WERI-Rb-1 (cell line): Measurements from ENCODE around the gene MAP3K4.

Experiments
- DNase-seq: peaks from one replicate; pipeline ENCODE4 v3.0.0-alpha.2; 2020
- H3K27ac ChIP-seq: fragments of 250-450 bp; sonication (Bioruptor Pico); 2 replicates; pipeline ENCODE4 v1.5.1; 2020; ENCODE audit warnings: mild to moderate bottlenecking, moderate library complexity
- H3K27me3 ChIP-seq: fragments of 250-450 bp; sonication (Bioruptor Pico); 2 replicates; pipeline ENCODE4 v1.5.1; 2021; ENCODE audit warnings: mild to moderate bottlenecking, low read depth, moderate library complexity; ENCODE audit not compliant: insufficient read depth, severe bottlenecking
- H3K36me3 ChIP-seq: fragments of 250-450 bp; sonication (Bioruptor Pico); 2 replicates; pipeline ENCODE4 v1.5.1; 2020; ENCODE audit warnings: mild to moderate bottlenecking, moderate library complexity
- H3K4me3 ChIP-seq: 2 replicates; pipeline ENCODE4 v1.5.1; 2011; ENCODE audit warnings: low read depth, mild to moderate bottlenecking, control low read depth, low read length
- H3K9me3 ChIP-seq: fragments of 250-450 bp; sonication (Bioruptor Pico); 2 replicates; pipeline ENCODE4 v1.5.1; 2021; ENCODE audit warnings: mild to moderate bottlenecking, moderate library complexity; ENCODE audit not compliant: severe bottlenecking
- CTCF ChIP-seq: IDR thresholded peaks from 2 replicates; pipeline ENCODE4 v1.5.1; 2011; ENCODE audit warnings: low read depth, mild to moderate bottlenecking, control low read depth, inconsistent platforms, low read length

The MAP3K4 gene

GRCh38 chr6:160991406-160992060 lies at the start of gene MAP3K4:
TSS of gene MAP3K4 (plus strand) at chr6:160991769. CDS start at chr6:160991932, 163 bp downstream.
- Histone ChIP-seq H3K36me3 (peaks cover 9% of the 10 kb centered on the region), H3K9me3 (no peaks in the 10 kb centered on the region), H3K27ac (peak within 1 kb of the TSS; percentile 89), H3K27me3 (no peaks in the 10 kb centered on the region), H3K4me3 (peak within 1 kb of the TSS; percentile 92)
- no peak for TF ChIP-seq CTCF
- DNase-seq, result peak; percentile 81

GRCh38 chr6:160943997-160944396 lies 47.6 kb upstream of the MAP3K4 start:
- Histone ChIP-seq H3K27ac (no peak overlapping the region), H3K9me3 (no peaks in the 10 kb centered on the region), H3K4me3 (no peak overlapping the region), H3K27me3 (no peaks in the 10 kb centered on the region), H3K36me3 (no peaks in the 10 kb centered on the region)
- no peak for TF ChIP-seq CTCF
- no peak for DNase-seq

- no peak for TF ChIP-seq CTCF
- H3K27me3 ChIP-seq, result no peaks in the 10 kb centered on the region
- H3K9me3 ChIP-seq, result no peaks in the 10 kb centered on the region
- H3K4me3 ChIP-seq, result no peak overlapping the region
- no peaks in the 10 kb centered on the region for H3K36me3 ChIP-seq
- no peak overlapping the region for H3K27ac ChIP-seq
- no peak for DNase-seq
Observed at GRCh38 chr6:160945516-160946177, 45.9 kb upstream of the MAP3K4 start.

GRCh38 chr6:160949531-160949930 lies 42.0 kb upstream of the MAP3K4 start:
- TF ChIP-seq CTCF, result no peak
- H3K4me3 ChIP-seq, result no peak overlapping the region
- no peaks in the 10 kb centered on the region for H3K9me3 ChIP-seq
- no peaks in the 10 kb centered on the region for H3K27me3 ChIP-seq
- no peak overlapping the region for H3K27ac ChIP-seq
- no peak for DNase-seq
- no peaks in the 10 kb centered on the region for H3K36me3 ChIP-seq

GRCh38 chr6:160950507-160950906 lies 41.1 kb upstream of the MAP3K4 start:
- H3K9me3 ChIP-seq, result no peaks in the 10 kb centered on the region
- H3K27me3 ChIP-seq, result no peaks in the 10 kb centered on the region
- no peaks in the 10 kb centered on the region for H3K36me3 ChIP-seq
- no peak for TF ChIP-seq CTCF
- DNase-seq, result no peak
- H3K4me3 ChIP-seq, result no peak overlapping the region
- H3K27ac ChIP-seq, result no peak overlapping the region
